ENCODE data around the gene CLCN6. TPM values are rescaled to one million over a fixed set of nuclear protein-coding genes. Genes with fewer than 3 reads are reported as not detected.

The CLCN6 gene
- polyA plus RNA-seq, 4 donors, result 9.2 to 20.9 (median 12.1) TPM

DNA sequence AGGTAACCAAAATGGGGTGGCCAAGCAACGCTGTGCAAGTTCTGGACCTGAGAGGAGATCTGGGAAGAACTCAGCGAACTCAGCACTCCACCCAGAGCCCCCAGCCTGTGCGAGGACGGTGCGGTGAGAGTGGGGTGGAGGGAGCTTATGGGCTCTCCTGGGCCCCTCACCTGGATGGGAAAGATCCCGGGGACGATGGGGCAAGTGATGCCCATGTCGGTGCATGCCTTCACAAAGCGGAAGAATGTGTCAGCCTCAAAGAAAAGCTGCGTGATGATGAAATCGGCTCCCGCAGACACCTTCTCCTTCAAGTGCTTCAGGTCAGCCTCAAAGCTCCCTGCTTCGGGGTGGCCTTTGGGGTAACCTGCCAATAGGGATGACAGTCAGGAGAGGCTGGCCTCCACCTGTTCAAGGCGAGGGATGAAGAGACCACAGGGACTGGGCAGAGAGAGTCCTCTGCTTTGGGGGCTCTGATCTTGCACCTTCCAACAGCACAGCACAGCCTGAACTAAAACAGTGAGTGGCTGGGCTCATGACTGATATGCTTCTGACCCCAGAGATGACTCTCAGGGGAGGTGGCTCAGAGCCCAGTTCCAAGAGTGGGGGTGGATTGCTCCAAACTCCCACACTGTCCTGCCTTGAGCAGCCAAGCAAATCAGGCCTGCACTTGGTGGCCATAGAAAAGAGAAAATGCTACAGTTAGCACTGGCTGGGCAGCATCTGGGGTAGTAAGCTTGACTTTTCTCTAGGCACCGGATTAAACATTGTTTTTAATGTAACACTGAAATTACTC, 9.8 kb upstream of the CLCN6 start:
- FAIRE-seq (no peak), DNase-seq (no peak)
- Histone ChIP-seq H3K36me3 (ENCODE audit: control insufficient read depth in 3 of 3, insufficient read depth in 2 of 3, low read depth in 1 of 3, low read length in 3 of 3) (peaks cover 12 to 83% (median 42%) of the 10 kb centered on the region in 3 donors), H3K27ac (ENCODE audit: low read depth in 1 of 3, low read length in 2 of 3) (no peak overlapping the region), H3K27me3 (ENCODE audit: control insufficient read depth in 3 of 3, insufficient read depth in 3 of 3, low read length in 3 of 3) (no peaks in the 10 kb centered on the region), H3K4me3 (ENCODE audit: low read depth in 1 of 3, low read length in 3 of 3) (no peak overlapping the region), H3K4me1 (ENCODE audit: control insufficient read depth in 3 of 3, insufficient read depth in 2 of 3, low read depth in 1 of 3, low read length in 2 of 3) (peaks cover 0 to 11% (median 2%) of the 10 kb centered on the region in 3 donors), H3K9me3 (ENCODE audit: control insufficient read depth in 2 of 2, insufficient read depth in 1 of 2, low read depth in 1 of 2, low read length in 1 of 2) (no peaks in the 10 kb centered on the region)
- 95 to 97% (median 95%) methylated on average over 15 of the region's 15 CpGs for WGBS, 3 donors

GRCh38 chr1:11797525-11798216, 8.3 kb upstream of the CLCN6 start:
- FAIRE-seq (no peak), DNase-seq (no peak)
- peaks cover 0 to 9% (median 2%) of the 10 kb centered on the region in 3 donors for H3K4me1 ChIP-seq (ENCODE audit: control insufficient read depth in 3 of 3, insufficient read depth in 2 of 3, low read depth in 1 of 3, low read length in 2 of 3)
- H3K36me3 ChIP-seq (ENCODE audit: control insufficient read depth in 3 of 3, insufficient read depth in 2 of 3, low read depth in 1 of 3, low read length in 3 of 3), result peaks cover 12 to 72% (median 43%) of the 10 kb centered on the region in 3 donors
- no peak overlapping the region for H3K4me3 ChIP-seq (ENCODE audit: low read depth in 1 of 3, low read length in 3 of 3)
- H3K27ac ChIP-seq (ENCODE audit: low read depth in 1 of 3, low read length in 2 of 3), result peak overlapping the region in 1 of 3 donors; percentile 14
- 90% methylated on average over 6 of the region's 6 CpGs for WGBS, 3 donors
- no peaks in the 10 kb centered on the region for H3K9me3 ChIP-seq (ENCODE audit: control insufficient read depth in 2 of 2, insufficient read depth in 1 of 2, low read depth in 1 of 2, low read length in 1 of 2)
- no peaks in the 10 kb centered on the region for H3K27me3 ChIP-seq (ENCODE audit: control insufficient read depth in 3 of 3, insufficient read depth in 3 of 3, low read length in 3 of 3)

DNA sequence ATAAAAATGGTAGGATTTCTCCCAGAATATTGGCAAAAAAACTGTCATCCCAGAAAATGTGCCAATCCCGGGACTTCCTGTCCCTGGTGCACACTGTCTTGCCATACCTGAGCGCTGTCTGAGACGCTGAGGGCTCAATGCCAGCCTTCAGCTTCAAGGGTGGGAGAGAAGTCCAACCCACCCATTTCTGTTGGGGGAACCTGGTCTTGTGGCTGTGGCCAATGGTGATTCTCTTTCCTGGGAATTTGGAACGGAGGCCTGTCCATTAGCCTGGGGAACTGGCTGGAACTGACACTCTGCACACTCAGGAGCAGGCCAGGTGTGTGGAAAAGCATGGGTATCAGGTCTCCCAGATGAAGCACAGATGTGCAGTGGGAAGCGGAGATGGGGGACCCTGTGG, 6.9 kb upstream of the CLCN6 start:
- Histone ChIP-seq H3K4me1 (ENCODE audit: control insufficient read depth in 3 of 3, insufficient read depth in 2 of 3, low read depth in 1 of 3, low read length in 2 of 3) (peaks cover 0 to 23% (median 6%) of the 10 kb centered on the region in 3 donors), H3K9me3 (ENCODE audit: control insufficient read depth in 2 of 2, insufficient read depth in 1 of 2, low read depth in 1 of 2, low read length in 1 of 2) (no peaks in the 10 kb centered on the region), H3K27me3 (ENCODE audit: control insufficient read depth in 3 of 3, insufficient read depth in 3 of 3, low read length in 3 of 3) (no peaks in the 10 kb centered on the region), H3K4me3 (ENCODE audit: low read depth in 1 of 3, low read length in 3 of 3) (no peak overlapping the region), H3K27ac (ENCODE audit: low read depth in 1 of 3, low read length in 2 of 3) (no peak overlapping the region), H3K36me3 (ENCODE audit: control insufficient read depth in 3 of 3, insufficient read depth in 2 of 3, low read depth in 1 of 3, low read length in 3 of 3) (peaks cover 9 to 61% (median 42%) of the 10 kb centered on the region in 3 donors)
- DNase-seq (no peak), FAIRE-seq (no peak)
- 96 to 99% (median 96%) methylated on average over 5 of the region's 5 CpGs for WGBS, 3 donors

DNA sequence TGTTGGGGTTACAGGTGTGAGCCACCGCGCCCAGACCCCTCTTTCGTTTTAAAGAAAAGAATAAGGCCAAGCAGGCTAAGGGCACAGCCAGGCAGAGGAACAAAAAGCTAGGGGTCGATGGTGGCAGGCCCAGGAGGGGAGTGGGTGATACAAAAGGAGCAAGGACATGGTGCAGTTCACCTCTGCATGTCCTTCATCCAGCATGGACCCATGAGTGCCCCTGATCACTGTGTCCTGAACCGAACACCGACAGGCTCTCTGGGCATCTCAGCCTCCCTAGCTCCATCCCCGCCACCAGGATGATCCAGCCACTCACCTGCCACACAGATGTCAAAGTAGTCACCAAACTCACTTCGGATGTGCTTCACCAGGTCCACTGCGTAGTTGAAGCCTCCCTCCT, 6.1 kb upstream of the CLCN6 start:
- Histone ChIP-seq H3K4me1 (ENCODE audit: control insufficient read depth in 3 of 3, insufficient read depth in 2 of 3, low read depth in 1 of 3, low read length in 2 of 3) (peaks cover 0 to 29% (median 6%) of the 10 kb centered on the region in 3 donors), H3K36me3 (ENCODE audit: control insufficient read depth in 3 of 3, insufficient read depth in 2 of 3, low read depth in 1 of 3, low read length in 3 of 3) (peaks cover 6 to 53% (median 36%) of the 10 kb centered on the region in 3 donors), H3K4me3 (ENCODE audit: low read depth in 1 of 3, low read length in 3 of 3) (no peak overlapping the region), H3K27me3 (ENCODE audit: control insufficient read depth in 3 of 3, insufficient read depth in 3 of 3, low read length in 3 of 3) (no peaks in the 10 kb centered on the region), H3K9me3 (ENCODE audit: control insufficient read depth in 2 of 2, insufficient read depth in 1 of 2, low read depth in 1 of 2, low read length in 1 of 2) (no peaks in the 10 kb centered on the region), H3K27ac (ENCODE audit: low read depth in 1 of 3, low read length in 2 of 3) (no peak overlapping the region)
- FAIRE-seq (no peak), DNase-seq (no peak)
- whole genome bisulfite sequencing, 3 donors, result 91 to 96% (median 95%) methylated on average over 9 of the region's 9 CpGs

GRCh38 chr1:11800391-11800755, 5.6 kb upstream of the CLCN6 start:
- Histone ChIP-seq H3K4me1 (ENCODE audit: control insufficient read depth in 3 of 3, insufficient read depth in 2 of 3, low read depth in 1 of 3, low read length in 2 of 3) (peaks cover 0 to 31% (median 6%) of the 10 kb centered on the region in 3 donors), H3K27me3 (ENCODE audit: control insufficient read depth in 3 of 3, insufficient read depth in 3 of 3, low read length in 3 of 3) (no peaks in the 10 kb centered on the region), H3K36me3 (ENCODE audit: control insufficient read depth in 3 of 3, insufficient read depth in 2 of 3, low read depth in 1 of 3, low read length in 3 of 3) (peaks cover 3 to 48% (median 31%) of the 10 kb centered on the region in 3 donors), H3K4me3 (ENCODE audit: low read depth in 1 of 3, low read length in 3 of 3) (no peak overlapping the region), H3K9me3 (ENCODE audit: control insufficient read depth in 2 of 2, insufficient read depth in 1 of 2, low read depth in 1 of 2, low read length in 1 of 2) (no peaks in the 10 kb centered on the region), H3K27ac (ENCODE audit: low read depth in 1 of 3, low read length in 2 of 3) (no peak overlapping the region)
- DNase-seq (no peak), FAIRE-seq (no peak)
- WGBS, 3 donors, result 93 to 97% (median 93%) methylated on average over 8 of the region's 8 CpGs

DNA sequence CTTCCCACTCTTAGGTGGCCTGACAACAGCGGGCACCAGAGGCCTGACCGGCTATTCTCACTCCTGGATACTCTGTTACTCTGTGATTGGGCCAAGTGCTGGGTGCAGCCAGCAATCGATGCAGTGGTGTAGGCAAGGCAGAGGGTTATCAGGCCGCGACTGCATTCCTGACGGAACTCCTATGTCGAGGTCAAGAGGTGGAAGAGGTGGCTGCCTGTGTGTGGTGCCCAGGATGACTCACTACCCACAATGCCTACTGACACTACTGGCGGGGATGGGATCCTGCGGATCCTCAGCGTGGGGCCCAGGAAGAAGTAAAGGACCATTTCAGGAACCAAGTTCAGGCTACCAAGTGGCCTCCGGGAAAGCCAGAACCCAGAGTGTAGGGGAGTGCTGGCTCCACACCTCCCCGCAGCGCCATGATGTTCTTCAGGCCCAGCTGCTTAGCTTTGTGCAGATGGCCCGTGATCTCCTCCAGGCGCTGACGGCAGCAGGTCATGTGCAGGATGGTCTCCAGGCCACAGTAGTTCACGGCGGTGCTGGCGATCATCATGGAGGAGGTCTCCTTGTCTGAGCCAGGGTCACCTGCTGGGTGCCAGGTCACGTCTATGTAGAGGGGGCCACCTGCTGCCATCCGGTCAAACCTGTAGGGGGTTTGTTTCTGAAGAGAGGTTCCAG, 5.1 kb upstream of the CLCN6 start:
- Histone ChIP-seq H3K27ac (ENCODE audit: low read depth in 1 of 3, low read length in 2 of 3) (no peak overlapping the region), H3K4me1 (ENCODE audit: control insufficient read depth in 3 of 3, insufficient read depth in 2 of 3, low read depth in 1 of 3, low read length in 2 of 3) (peaks cover 0 to 31% (median 6%) of the 10 kb centered on the region in 3 donors), H3K9me3 (ENCODE audit: control insufficient read depth in 2 of 2, insufficient read depth in 1 of 2, low read depth in 1 of 2, low read length in 1 of 2) (no peaks in the 10 kb centered on the region), H3K36me3 (ENCODE audit: control insufficient read depth in 3 of 3, insufficient read depth in 2 of 3, low read depth in 1 of 3, low read length in 3 of 3) (peaks cover 0 to 44% (median 26%) of the 10 kb centered on the region in 3 donors), H3K27me3 (ENCODE audit: control insufficient read depth in 3 of 3, insufficient read depth in 3 of 3, low read length in 3 of 3) (no peaks in the 10 kb centered on the region), H3K4me3 (ENCODE audit: low read depth in 1 of 3, low read length in 3 of 3) (no peak overlapping the region)
- WGBS, 3 donors, result 91 to 94% (median 93%) methylated on average over 21 of the region's 21 CpGs
- FAIRE-seq, result no peak
- no peak for DNase-seq

- FAIRE-seq (no peak), DNase-seq (peak in 1 of 2 donors; percentile 38)
- Histone ChIP-seq H3K4me3 (ENCODE audit: low read depth in 1 of 3, low read length in 3 of 3) (peak overlapping the region in 2 of 3 donors; percentile 36 to 58), H3K4me1 (ENCODE audit: control insufficient read depth in 3 of 3, insufficient read depth in 2 of 3, low read depth in 1 of 3, low read length in 2 of 3) (peaks cover 2 to 39% (median 6%) of the 10 kb centered on the region in 3 donors), H3K36me3 (ENCODE audit: control insufficient read depth in 3 of 3, insufficient read depth in 2 of 3, low read depth in 1 of 3, low read length in 3 of 3) (peaks cover 0 to 34% (median 19%) of the 10 kb centered on the region in 3 donors), H3K27me3 (ENCODE audit: control insufficient read depth in 3 of 3, insufficient read depth in 3 of 3, low read length in 3 of 3) (no peaks in the 10 kb centered on the region), H3K9me3 (ENCODE audit: control insufficient read depth in 2 of 2, insufficient read depth in 1 of 2, low read depth in 1 of 2, low read length in 1 of 2) (no peaks in the 10 kb centered on the region), H3K27ac (ENCODE audit: low read depth in 1 of 3, low read length in 2 of 3) (peak overlapping the region; percentile 30 to 88 (median 68))
- 38 to 52% (median 52%) methylated on average over 6 of the region's 6 CpGs for WGBS, 3 donors
These were observed 3.4 kb upstream of the CLCN6 start for GRCh38 chr1:11802616-11802972.

Measured in small intestine (tissue), 7 donors.